NT2/D1 (cell line): ENCODE measurements around the gene ACTR5.

Experiments used
- DNase-seq: peaks from one replicate; pipeline ENCODE4 v3.0.0-alpha.2; 2011; ENCODE audit warnings: low read depth, low spot score
- H3K27me3 ChIP-seq: 2 replicates; pipeline ENCODE4 v1.6.0; 2011; ENCODE audit warnings: mild to moderate bottlenecking; ENCODE audit not compliant: insufficient read length, insufficient read depth
- H3K36me3 ChIP-seq: 2 replicates; pipeline ENCODE4 v1.6.1; 2011; ENCODE audit warnings: mild to moderate bottlenecking, low read length, mixed read lengths; ENCODE audit not compliant: insufficient read depth, insufficient read length
- H3K4me1 ChIP-seq: 2 replicates; pipeline ENCODE4 v1.5.1; 2011; ENCODE audit not compliant: insufficient read depth, insufficient read length
- H3K4me3 ChIP-seq: 2 replicates; pipeline ENCODE4 v1.5.1; 2011; ENCODE audit warnings: low read depth; ENCODE audit not compliant: insufficient read length
- H3K9ac ChIP-seq: 2 replicates; pipeline ENCODE4 v1.6.0; 2011; ENCODE audit warnings: low read depth; ENCODE audit not compliant: insufficient read length
- H3K9me3 ChIP-seq: 2 replicates; pipeline ENCODE4 v1.5.1; 2011; ENCODE audit warnings: mild to moderate bottlenecking, low read length; ENCODE audit not compliant: insufficient read depth
- SUZ12 ChIP-seq: IDR thresholded peaks from 2 replicates; pipeline ENCODE4 v1.6.1; 2011; ENCODE audit not compliant: insufficient read length, insufficient read depth; ENCODE audit errors: extremely low read depth
- YY1 ChIP-seq: IDR thresholded peaks from 2 replicates; pipeline ENCODE4 v1.6.1; 2011; ENCODE audit not compliant: insufficient read length, insufficient read depth
- ZNF274 ChIP-seq: IDR thresholded peaks from 2 replicates; pipeline ENCODE4 v1.6.1; 2011; ENCODE audit warnings: mild to moderate bottlenecking, low read depth, low read length

Gene ACTR5

DNA sequence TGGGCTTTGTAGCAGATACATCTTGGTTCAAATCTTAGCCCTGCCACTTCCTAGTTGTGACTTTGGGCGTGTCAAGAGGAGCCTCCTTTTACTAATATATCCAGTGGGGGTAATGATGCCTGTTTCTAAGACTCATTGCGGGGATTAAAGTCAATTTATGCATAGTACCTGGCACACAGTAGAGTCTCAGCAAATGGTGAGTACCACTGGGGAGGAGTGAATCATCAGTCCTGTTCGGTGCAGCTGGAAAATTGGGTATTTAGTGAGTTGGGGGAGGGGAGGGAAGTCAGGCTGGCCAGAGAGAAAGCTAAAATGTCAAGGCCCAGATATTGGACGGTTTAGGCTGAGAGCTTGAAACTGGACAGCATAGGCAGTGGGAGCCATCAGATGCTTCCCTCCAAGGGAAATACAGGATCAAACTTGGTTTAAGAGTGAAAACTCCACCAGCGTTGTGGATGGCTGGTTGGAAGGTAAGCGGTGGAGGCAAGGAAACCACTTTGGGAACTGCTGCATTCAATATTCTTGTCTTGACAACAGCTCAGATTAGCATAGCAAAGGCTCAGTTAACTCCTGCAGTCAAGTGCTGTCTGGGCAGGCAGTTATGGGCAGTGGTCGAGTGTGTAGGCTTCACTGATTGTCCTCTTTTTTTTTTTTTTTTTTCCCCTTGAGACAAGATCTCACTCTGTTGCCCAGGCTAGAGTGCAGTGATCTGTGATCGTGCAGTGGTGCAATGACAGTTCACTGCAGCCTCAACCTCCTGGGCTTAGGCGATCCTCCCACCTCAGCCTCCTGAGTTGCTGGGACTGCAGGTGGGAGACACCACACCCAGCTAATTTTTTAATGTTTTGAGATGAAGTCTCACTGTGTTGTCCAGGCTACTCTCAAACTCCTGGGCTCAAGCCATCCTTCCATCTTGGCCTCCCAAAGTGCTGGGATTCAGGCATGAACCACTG, 70.1 kb downstream of the ACTR5 start:
- H3K4me3 ChIP-seq: no peak overlapping the region
- no peaks in the 10 kb centered on the region for H3K36me3 ChIP-seq
- H3K9me3 ChIP-seq: no peaks in the 10 kb centered on the region
- TF ChIP-seq YY1: no peak
- TF ChIP-seq ZNF274: no peak
- TF ChIP-seq SUZ12: no peak
- peaks cover 8% of the 10 kb centered on the region for H3K4me1 ChIP-seq
- no peak overlapping the region for H3K9ac ChIP-seq
- H3K27me3 ChIP-seq: no peaks in the 10 kb centered on the region
- DNase-seq: no peak
